ENCODE measurements around the gene PRRC2B. TPM values are rescaled to one million over a fixed set of nuclear protein-coding genes. Genes with fewer than 3 reads are reported as not detected.

PRRC2B gene
- total and polyA plus RNA-seq, 2 of the 13 experiments (the other 11 are each of a cell fraction or from before 2014, with no cell fraction given), result 20.8 to 37.4 TPM

- no peak for TF ChIP-seq ZNF562 (CRISPR knock-in tag; IDR thresholded peaks at IDR 0.05; ENCODE audit: borderline replicate concordance)
- no peak for TF ChIP-seq ZNF10 (CRISPR knock-in tag; IDR thresholded peaks at IDR 0.05; ENCODE audit: borderline replicate concordance, low read depth)
- TF ChIP-seq FOXK2 (IDR thresholded peaks at IDR 0.05), result no peak
- peak; percentile 97 for TF ChIP-seq PRPF4 (IDR thresholded peaks at IDR 0.05; ENCODE audit: low read depth, low read length, poor library complexity, severe bottlenecking)
- peak; percentile 55; the same call in 1 of the 2 replicates for TF ChIP-seq CTCF (CRISPR knock-in tag; IDR thresholded peaks at IDR 0.05)
- TF ChIP-seq ARID4A (CRISPR knock-in tag; IDR thresholded peaks at IDR 0.05; ENCODE audit: borderline replicate concordance), result 0 out of 2 replicates have a peak, but pooled peaks have one; percentile 11
- no peak for TF ChIP-seq ZNF142 (CRISPR knock-in tag; IDR thresholded peaks at IDR 0.05)
- TF ChIP-seq FOXC1 (CRISPR knock-in tag; IDR thresholded peaks at IDR 0.05; ENCODE audit: borderline replicate concordance), result no peak
- no peak for TF ChIP-seq MLLT10 (CRISPR knock-in tag; IDR thresholded peaks at IDR 0.05)
Measured at GRCh38 chr9:131393622-131394463, at the start of gene PRRC2B (continued).
